Measurements from ENCODE around the gene JAGN1. TPM values are rescaled to one million over a fixed set of nuclear protein-coding genes. Genes with fewer than 3 reads are reported as not detected.

The JAGN1 gene
- total and polyA plus RNA-seq, 9 of the 15 experiments (the other 6 are each of a cell fraction or from before 2014, with no cell fraction given) = 31.6 to 77.8 (median 40.3) TPM

GRCh38 chr3:9912294-9912935, 22.0 kb downstream of the JAGN1 start (continued):
- TF ChIP-seq POLR3A (IDR thresholded peaks at IDR 0.05; ENCODE audit: borderline replicate concordance, extremely low read depth, insufficient read depth, insufficient read length) (no peak), GABPA (tag; conservative IDR thresholded peaks at IDR 0.05; ENCODE audit: low read depth) (0 out of 2 replicates have a peak, but pooled peaks have one; percentile 31), PRDM10 (IDR thresholded peaks at IDR 0.05; ENCODE audit: partially characterized antibody) (peak; percentile 5), TOE1 (IDR thresholded peaks at IDR 0.05; ENCODE audit: borderline replicate concordance) (no peak), TOE1 (CRISPR knock-in tag; IDR thresholded peaks at IDR 0.05; ENCODE audit: borderline replicate concordance, low read depth) (no peak), ATF6 (CRISPR knock-in tag; IDR thresholded peaks at IDR 0.05) (no peak), NR2F6 (CRISPR knock-in tag; IDR thresholded peaks at IDR 0.05) (no peak), NFIX (CRISPR knock-in tag; IDR thresholded peaks at IDR 0.05; ENCODE audit: low read depth) (no peak), MEF2D (tag; conservative IDR thresholded peaks at IDR 0.05; ENCODE audit: low read depth) (0 out of 2 replicates have a peak, but pooled peaks have one; percentile 20), ZNF239 (CRISPR knock-in tag; IDR thresholded peaks at IDR 0.05) (no peak), FOXK2 (conservative IDR thresholded peaks at IDR 0.05 in 1 of 2, IDR thresholded peaks at IDR 0.05 in 1 of 2; ENCODE audit: low read depth in 2 of 2) (peak; percentile 27 to 39; a peak in 1 of 4 replicates), ZNF586 (CRISPR knock-in tag; conservative IDR thresholded peaks at IDR 0.05) (no peak), ARID4B (CRISPR knock-in tag; IDR thresholded peaks at IDR 0.05) (no peak), CTBP1 (IDR thresholded peaks at IDR 0.05; ENCODE audit: borderline replicate concordance) (peak; percentile 54; the same call in 1 of the 2 replicates), MLLT1 (IDR thresholded peaks at IDR 0.05) (peak in 1 of 2 experiments; percentile 68; a peak in 2 of 4 replicates)

Measured in K562 (cell line).